GM18873 (cell line): ENCODE results near the gene FBRS.
A peak's percentile ranks its signal among the peaks of the same experiment; 100 is the strongest.

Experiments
- ATAC-seq: cut with Tn5 transposase; IDR thresholded peaks from one replicate; pipeline ENCODE4 v1.9.1; 2021; ENCODE audit warnings: mild to moderate bottlenecking, moderate library complexity, moderate number of reproducible peaks; ENCODE audit not compliant: unreplicated experiment, low FRiP score

Gene FBRS

DNA sequence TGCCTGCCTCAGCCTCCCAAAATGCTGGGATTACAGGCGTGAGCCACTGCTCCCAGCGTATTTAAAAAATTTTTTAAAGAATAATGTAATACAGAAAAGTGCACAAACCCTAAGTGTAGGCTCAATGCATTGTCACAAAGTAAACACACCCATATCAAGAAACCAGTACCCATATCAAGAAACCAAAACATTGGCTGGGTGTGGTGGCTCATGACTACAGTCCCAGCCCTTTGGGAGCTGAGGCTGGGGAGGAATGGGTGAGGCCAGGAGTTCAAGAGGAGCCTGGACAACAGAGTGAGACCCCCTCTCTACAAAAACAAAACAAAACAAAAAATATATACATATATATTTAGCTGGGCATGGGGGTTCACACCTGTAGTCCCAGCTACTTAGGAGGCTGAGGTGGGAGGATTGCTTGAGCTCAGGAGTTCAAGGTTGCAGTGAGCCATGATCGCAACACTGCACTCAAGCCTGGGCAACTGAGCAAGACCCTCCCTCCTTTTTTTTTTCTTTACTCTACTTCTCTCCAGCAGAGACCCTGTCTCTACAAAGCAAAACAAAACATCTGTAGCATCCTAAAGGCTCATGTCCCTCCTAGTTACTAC is 16.8 kb upstream of the FBRS start:
- no peak for ATAC-seq

DNA sequence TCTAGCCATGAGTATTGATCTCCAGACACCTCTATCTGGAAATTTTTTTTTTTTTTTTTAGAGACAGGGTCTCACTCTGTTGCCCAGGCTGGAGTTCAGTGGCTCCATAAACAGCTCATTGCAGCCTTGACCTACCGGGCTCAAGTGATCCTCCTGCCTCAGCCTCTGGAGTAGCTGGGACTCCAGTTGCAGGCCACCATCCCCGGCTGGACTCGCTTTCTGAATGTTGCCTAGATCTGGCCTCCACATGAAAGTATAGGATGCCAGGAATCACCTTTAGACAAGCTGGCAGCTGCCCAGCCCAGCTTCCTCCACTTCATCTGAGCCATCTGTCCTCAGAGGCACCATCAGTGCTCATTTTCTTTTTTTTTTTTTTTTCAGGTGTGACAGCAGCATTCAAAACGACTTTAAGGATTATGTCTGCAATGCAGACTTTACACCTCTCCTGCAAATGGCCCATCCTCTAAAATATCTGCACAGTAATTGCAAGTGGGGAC is 13.8 kb upstream of the FBRS start:
- no peak for ATAC-seq

DNA sequence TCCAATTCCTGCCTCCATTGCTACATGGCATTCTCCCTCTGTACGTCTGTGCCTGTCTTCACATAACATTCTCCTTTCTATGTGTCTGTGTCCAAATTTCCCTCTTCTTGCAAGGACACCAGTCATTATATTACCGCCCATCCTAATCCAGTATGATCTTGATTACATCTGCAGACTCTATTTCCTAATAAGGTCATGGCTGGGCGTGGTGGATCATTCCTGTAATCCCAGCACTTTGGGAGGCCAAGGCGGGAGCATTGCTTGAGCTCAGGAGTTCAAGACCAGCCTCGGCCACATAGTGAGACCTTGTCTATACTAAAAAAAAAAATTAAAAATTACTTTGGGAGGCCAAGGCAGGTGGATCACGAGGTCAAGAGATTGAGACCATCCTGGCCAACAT is 12.5 kb upstream of the FBRS start:
- ATAC-seq: no peak

- no peak for ATAC-seq
These were observed 11.0 kb upstream of the FBRS start for GRCh38 chr16:30647274-30647571.

GRCh38 chr16:30649725-30650368 is 8.4 kb upstream of the FBRS start:
- ATAC-seq: no peak

DNA sequence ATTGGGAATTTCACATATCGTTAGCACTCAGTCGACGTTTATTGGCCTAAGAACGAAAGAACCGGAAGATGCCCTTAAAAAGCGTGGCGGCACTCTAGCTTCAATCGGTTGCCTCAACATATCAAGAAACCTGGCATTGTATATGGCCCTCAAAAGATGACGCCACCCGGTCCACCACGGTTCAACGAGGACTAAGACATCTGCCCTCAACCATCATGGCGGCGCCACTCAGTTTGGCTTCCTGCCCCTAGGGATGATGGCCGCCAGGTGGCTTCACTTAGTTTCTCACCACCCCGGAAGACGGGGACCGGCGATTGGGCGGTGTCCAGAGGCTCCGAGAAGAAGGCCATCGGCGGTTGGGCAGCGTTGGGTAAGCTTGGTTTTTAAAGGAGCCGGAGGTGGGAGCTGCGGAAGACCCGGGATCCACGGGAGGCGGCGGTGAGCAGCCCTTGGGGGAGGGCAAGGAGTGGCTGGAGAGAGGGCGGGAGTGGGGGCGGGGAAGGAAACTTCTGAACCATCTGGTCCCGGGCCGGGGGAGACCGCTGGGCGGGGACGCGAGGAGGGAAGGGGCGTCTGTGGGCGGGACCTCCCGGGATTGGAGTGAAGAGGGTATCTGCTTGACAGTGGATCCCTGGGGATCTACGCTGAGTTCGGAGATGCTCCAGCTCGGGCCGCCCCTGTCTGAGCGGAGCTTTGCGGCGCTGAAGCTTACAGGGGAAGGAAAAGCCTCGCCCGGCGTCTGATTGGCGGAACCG is 7.7 kb upstream of the FBRS start, which contains the start of gene PRR14:
Gene PRR14 (plus strand): TSS at position 592 of the 755 bp plus-strand sequence. CDS start 686 bp downstream, outside the sequence.
- ATAC-seq: peak; percentile 73

GRCh38 chr16:30651124-30652004 is 6.9 kb upstream of the FBRS start:
- ATAC-seq: peak; percentile 29

DNA sequence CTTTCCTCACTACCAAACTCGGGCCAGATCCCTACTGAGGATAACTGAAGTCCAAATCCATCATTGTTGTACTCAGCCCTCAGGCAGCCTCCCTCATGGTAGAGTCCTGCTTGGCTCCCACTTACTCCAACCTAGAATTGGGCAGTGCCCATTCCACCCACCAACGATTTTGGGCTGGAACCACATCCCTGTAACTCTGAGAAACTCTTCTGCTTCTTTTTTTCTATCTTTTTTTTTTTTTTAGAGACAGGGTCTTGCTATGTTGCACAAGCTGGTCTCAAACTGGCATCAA is 6.3 kb upstream of the FBRS start:
- no peak for ATAC-seq

DNA sequence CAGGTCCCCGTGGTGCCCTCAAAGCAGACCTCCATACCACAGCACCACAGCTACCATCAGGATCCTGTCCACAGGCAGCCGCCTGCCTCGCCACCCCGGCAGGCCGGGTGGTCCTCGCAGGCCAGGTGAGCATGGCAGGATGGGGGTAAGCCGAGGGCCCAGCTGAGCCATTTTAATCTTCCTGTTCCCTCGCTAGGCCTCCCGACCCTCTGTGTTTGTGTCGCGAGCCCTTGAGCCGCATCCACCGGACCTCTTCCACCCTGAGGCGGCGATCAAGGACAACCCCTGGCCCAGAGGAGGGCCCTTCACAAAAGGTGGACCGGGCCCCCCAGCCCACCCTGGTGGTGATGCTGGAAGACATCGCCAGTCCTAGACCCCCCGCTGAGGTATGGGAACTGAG is 5.5 kb upstream of the FBRS start:
- ATAC-seq: no peak

GRCh38 chr16:30654856-30655255 is 3.4 kb upstream of the FBRS start:
- no peak for ATAC-seq

DNA sequence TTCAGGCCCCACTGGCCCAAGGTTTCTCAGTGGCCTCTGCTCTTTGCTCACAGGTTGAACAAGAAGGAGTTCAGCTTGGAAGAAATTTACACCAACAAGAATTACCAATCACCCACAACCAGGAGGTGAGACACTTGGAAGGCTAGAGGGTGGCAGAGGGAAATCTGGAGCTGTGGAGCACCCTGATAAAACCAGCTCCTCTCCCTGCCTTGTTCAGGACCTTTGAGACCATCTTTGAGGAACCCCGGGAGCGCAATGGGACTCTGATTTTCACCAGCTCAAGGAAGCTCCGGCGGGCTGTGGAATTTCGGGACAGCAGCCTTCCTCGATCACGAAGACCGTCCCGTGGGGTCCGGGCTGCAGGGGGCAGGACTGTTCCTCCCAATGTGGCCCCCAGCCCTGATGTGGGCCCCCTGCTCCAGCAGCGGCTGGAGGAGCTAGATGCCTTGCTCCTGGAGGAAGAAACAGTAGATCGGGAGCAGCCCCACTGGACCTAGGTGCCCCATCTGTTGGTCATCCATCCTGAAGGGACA is 2.4 kb upstream of the FBRS start:
- ATAC-seq: no peak

DNA sequence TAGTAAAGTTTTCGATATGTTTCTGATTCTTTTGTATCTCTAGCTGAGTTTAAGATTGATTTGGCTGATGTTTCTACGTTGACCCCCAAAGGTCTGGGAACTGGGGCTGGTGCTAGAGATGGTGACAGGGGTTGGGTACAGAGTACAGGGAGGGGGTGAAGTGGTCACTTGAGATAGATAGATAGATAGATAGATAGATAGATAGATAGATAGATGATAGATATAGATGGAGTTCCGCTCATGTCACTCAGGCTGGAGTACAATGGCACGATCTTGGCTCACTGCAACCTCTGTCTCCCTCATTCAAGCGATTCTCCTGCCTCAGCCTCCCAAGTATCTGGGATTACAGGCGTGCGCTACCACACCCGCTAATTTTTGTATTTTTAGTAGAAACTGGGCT is 1.8 kb upstream of the FBRS start:
- ATAC-seq: no peak

GRCh38 chr16:30656974-30657865 is 1.0 kb upstream of the FBRS start:
- ATAC-seq: no peak

DNA sequence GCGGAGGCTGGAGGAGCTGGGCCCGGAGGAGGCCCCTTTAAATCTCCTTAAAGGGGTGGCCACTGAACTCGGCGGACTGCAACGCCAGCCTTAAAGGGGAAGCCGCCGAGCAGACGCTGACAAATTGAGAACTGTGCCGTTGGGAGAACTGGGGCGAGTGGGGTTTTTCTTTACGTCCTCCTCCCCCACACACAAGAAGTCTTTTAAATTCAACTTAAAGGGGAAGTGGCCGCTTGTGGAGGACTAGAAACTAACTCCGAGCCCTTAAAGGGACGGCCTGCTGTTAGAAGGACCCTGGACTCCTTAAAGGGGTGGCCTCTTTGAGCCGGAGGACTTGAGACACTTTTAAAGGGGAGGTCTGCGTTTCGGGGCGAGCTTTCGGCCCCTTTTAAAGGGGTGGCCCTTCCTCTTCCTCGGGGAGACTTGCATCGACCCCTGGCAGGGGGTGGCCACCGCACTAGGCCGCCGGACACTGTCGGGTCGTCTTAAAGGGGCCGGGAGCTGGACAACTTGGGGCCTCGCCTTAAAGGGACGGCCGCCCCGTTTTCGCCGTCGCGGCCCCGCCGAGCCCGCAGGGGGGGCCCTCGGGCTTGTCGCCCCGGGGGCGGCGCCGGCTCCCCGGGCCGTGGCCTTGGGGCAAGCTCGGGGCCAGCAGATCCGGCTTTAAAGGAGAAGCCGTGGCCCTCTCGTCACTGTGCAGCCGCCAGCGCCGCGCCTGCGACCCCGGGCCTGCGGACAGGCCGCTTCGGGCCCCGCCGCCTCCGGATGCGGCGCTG is 688 bp downstream of the FBRS start:
- ATAC-seq: peak; percentile 17

DNA sequence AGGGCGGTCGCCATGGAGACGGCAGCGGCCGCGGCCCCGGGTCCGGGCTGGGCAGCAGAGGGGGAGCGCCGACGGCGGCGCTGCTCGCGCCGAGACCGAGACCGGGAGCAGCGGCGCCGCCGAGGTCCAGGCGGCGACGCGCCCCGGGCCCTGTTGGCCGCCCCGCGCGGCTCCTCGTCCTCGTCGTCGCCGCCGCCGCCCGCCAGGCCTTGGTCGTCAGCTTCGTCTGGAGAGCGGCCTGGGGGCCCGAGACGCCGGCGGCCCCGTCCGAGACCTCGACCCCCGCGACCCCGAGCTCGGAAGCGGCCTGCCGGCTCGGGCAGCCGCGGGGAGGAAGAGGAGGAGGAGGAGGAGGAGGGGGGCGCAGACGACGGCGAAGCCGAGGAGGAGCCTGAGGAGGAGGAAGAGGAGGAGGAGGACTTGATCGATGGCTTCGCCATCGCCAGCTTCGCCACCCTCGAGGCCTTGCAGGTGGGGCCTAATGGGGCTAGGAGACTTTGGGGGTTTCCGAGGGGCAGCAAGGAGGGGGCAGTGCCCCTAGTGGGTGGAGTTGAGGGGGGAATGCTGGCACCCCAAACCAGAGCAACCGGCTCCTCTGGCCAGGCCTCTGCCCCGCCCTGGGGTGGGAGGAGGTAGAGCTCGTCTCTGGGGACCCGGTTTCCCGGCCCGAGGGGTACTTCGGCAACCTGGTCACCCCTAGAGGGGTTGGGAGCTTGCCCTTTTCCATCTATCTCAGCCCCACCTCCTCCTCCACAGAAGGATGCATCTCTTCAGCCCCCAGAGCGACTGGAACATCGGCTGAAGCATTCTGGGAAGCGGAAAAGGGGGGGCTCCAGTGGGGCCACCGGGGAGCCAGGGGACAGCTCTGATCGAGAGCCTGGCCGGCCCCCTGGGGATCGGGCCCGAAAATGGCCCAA is 1.5 kb downstream of the FBRS start:
- no peak for ATAC-seq

- ATAC-seq: no peak
These were observed 2.4 kb downstream of the FBRS start for GRCh38 chr16:30660424-30661261.

DNA sequence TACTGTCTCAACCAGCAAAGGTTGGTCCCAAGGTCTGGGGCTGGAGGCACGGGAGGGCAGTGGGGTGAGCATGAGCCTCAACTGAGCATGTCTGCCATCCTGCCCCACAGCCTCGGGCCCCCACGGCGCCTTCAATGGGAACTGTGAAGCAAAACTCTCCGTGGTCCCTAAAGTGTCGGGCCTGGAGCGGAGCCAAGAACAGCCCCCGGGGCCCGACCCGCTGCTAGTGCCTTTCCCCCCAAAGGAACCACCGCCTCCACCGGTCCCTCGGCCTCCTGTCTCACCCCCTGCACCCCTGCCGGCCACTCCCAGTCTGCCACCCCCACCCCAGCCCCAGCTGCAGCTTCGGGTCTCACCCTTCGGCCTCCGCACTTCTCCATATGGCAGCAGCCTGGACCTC is 4.2 kb downstream of the FBRS start:
- no peak for ATAC-seq
